Effector CD8-positive, alpha-beta T cell (primary cell): ENCODE data around the gene RNF212B.

Source experiments
- DNase-seq: peaks from one replicate; lab custom pipeline; 2025; lab: John Stamatoyannopoulos, UW

Gene RNF212B

GRCh38 chr14:23320584-23321571, 83.1 kb downstream of the RNF212B start, which contains the start of gene PABPN1:
PABPN1 (plus strand) TSS chr14:23321457; CDS start chr14:23321470, 13 bp downstream.
- DNase-seq, result peak; percentile 98

- no peak for DNase-seq
Observed at GRCh38 chr14:23321572-23322547, 84.1 kb downstream of the RNF212B start.
